Measurements from ENCODE around the gene CNN2.

Gene CNN2

DNA sequence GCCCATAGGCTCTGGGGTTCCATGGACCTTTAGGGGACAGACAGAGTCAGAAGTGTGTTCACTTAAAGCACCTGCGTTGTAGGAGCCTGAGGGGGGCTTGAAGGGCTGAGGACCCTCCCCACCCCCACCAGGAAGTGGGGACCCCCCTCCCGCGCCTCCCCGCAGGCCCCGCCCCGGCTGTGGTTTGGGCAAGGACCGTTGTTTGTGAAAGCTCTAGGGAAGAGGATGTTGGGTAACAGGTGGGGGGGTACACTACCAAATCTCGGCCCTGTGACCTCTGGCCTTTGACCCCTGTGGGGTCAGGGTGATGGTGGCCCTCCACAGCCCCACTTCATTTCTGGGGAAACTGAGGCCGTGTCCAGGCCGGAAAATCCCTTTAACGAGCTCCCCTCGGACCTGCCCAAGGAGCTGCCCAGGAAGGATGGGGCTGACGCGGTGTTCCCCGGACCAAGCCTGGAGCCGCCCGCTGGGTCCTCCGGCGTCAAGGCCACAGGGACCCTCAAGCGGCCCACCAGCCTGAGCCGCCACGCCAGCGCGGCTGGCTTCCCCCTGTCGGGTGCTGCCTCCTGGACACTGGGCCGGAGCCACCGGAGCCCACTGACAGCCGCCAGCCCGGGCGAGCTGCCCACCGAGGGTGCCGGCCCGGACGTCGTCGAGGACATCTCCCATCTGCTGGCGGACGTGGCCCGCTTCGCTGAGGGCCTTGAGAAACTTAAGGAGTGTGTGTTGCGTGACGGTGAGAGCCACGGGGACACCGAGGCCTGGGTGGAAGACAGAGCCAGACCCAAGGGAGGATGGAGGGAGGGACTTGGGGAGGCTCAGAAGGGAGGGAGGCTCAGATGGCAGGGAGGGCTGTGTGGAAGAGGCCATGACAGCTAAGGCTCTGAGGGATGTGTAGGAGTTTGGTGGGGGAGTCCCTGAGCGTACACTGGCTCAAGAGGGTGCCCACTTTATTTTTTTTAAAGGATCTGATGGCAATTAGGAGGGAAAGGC is 41.9 kb downstream of the CNN2 start:
- no peak for DNase-seq

DNA sequence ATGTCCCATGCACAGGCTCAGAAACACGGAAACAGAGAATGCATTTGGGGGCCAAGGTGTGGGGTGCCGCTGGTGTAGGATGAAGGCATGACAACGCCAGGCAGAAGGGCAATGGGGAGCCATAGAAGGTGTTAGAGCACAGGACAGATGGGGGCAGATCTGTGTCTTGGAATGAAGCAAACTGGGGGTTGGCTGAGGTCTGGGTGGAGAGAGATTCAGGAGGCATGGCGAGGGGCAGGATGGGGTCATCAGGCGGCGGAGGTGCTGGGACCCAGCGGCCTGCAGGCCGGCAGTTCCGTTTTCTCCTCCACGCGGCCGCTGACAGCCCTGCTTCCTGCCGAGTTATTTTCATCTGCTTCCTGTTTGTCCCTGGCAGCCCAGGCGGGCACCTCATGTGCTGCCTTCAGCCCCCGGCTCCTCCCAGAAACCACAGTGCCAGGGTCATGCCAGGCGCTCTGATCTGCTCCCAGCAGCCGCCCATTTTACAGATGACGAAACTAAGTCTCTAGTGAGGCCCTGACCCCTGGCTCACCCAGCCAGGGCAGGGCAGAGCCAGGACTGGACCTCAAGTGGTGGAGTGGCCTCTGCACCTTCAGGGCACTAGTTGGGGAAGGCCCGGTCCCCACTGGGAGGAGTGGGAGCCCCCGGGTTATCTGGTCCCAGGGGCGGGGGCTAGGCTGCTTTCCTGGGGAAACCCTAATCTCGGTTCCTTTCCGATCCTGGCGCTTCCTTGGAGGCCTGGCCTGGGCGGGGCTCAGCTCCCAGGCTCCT is 42.8 kb downstream of the CNN2 start:
- no peak for DNase-seq

DNA sequence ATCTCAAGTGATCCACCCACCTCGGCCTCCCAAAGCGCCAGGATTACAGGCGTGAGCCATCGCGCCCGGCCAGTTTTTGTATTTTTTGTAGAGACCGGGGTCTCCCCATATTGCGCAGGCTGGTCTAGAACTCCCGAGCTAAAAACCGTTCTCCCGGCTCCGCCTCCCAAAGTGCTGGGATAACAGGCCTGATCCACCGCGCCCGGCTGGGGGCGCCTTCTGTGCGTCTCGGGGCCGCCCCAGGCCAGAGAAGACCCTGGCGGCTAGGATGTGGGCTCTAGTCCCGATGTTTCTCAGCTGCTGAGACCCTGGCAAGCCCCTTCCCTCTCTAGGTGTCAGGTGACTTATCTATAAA is 44.1 kb downstream of the CNN2 start:
- DNase-seq = no peak

DNA sequence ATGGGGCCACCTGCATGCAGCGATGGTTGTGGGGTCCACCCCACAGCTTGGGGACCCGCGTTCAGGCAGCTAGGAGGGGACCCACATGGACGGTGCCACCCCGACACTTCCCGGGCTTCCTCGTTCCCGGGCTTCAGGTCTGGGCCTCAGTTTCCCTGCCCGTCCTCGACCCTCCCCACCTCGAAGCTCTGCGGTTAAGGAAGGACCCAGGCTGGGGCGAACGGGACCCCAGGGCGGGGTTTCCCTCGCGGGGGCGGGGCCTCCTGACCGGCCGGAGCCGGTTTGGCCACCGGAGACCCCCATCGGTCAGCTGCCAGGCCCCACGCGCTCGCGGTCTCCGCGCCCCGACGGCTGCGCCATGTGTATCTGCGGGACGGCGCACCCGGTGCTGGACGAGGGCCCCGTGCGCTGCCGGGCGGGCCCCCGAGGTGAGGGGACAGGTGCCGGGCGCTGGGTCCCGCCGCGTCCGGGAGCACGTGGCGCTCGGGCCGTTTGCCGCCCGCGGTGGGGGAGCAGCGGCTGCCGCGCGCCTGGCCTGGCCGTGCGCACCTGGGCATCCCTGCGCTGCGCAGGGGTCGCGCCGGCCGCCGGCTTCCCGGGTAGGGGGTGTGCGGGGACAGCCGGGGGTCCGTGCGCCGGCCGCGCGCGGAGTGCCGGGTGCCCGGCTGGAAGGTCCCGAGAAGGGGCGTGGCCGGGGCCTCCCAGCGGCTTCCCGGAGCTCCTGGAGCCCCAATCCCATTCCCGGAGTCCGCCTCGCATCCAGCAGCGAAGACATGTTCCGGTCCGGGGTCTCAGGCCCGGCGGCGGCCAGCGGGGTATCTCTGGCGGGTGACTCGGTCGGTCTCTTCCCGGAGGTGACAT is 44.8 kb downstream of the CNN2 start:
- no peak for DNase-seq

DNA sequence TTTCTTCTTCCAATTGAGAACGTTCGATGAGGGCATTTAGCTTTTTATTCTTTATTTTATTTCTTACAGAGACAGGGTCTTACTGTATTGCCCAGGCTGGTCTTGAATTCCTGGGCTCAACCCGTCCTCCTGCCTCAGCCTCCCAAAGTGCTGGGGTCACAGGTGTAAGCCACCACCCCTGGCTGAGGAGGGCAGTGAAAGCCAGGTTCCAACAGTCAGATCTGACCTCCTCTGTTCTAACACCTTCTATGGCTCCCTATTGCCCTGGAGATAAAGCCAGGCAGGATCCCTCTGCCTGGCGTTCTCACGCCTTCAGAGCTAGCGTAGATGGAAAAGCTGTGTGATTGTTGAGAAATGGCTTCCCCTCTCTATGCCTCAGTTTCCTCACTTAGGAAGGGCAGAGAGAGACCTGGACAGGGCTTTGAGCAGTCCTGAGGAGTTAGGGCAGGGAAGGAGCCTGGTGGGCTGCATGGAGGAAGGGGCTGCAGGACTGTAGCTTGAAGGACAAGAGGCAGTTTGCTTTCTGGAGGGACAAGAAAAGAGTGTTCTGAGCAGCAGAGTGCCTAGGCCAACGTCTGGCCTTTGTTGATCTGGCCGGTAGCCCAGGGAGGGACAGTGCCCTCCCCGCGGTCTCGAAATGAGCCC is 46.1 kb downstream of the CNN2 start:
- no peak for DNase-seq

DNA sequence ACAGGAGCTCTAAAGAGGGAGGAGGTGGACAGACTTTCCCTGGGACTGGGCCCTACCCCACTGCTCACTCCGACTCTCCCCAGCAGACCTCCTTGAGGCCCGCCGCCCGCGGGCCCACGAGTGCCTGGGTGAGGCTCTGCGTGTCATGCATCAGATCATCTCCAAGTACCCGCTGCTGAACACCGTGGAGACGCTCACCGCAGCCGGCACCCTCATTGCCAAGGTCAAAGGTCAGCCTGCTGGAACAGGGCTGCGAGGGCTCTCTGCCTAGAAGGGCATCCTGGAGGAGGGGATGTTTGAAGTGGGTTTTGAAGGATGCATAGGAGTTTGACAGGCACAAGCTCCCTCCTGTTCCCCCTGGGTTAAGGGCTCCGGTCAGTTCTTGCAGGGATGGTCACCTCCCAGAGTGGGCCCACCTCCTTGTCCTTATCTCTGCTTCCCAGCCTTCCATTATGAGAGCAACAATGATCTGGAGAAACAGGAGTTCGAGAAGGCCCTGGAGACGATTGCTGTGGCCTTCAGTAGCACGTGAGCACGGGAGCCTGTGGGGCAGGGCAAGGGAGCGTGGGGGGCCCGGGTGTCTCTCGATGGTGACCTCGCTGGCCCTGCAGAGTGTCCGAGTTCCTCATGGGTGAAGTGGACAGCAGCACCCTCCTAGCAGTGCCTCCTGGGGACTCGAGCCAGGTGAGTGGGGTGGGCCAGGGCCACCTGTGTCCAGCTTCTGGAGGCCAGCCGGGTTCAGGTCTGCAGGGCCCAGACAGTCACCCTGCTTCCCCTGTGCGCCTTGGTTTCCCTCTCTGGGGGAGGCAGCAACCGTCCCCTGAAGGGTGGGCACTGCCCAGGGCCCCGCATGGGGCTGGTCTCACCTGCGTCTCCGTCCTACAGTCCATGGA is 46.9 kb downstream of the CNN2 start:
- DNase-seq = no peak

DNA sequence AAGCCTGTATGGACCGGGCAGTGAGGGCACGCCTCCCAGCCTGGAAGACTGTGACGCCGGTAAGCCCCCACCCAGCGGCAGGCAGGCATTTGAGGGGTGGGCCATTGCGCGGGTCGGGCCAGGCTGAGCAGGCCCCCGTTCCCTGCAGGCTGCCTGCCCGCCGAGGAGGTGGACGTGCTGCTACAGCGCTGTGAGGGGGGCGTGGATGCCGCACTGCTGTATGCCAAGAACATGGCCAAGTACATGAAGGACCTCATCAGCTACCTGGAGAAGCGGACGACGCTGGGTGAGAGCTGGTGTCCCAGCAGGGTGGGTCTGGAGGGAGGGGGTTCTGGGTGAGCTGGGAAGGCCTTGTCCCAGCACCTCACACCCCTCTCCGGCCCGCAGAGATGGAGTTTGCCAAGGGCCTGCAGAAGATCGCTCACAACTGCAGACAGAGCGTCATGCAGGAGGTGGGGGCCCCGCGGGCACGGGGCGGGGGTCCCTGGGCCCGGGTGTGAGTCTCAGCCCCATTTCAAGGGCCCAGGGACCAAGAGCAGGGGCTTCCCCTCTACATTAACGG is 47.6 kb downstream of the CNN2 start:
- no peak for DNase-seq

DNA sequence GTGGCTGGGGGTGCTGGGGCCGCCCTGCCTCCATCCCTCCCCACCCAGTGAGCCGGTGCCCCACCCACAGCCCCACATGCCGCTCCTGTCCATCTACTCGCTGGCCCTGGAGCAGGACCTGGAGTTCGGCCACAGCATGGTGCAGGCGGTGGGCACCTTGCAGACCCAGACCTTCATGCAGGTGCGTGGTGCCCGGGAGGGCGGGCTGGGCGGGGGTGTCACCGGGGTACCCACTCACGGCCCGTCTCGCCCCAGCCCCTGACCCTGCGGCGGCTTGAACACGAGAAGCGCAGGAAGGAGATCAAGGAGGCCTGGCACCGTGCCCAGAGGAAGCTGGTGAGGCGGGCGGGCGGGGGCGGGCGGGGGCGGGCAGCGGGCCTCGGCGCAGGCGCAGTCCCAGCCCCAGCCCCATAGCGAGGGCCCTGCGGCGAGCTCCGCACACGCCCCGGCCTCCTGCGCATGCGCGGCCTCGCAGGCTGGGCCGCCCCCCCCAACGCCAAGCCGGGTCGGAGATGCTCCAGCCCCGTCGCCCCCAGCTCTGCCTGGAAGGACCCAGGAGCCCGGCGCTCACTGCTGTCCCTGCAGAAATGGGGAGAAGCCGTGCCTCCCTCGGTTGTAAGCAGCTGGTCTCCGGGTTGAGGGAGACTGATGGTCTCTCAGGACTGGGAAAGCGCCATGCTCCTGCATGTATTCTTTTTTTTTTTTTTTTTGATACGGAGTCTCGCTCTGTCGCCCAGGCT is 48.3 kb downstream of the CNN2 start:
- DNase-seq = peak; percentile 39

DNA sequence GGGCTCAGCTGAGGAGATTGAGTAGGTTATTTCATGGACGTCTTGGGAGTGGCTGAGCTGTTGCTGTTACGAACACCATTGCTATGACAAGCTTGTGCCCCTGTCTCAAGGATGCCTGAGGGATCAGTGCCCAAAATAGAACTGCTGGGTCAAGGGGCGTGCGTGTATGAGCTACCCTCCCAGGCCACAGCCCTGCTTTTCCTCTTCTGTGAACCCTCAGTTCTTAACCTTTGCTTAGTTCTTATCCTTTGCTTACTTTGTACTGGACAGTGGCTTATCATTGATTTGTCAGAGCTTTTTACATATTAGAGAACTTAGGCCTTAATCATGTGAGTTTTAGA is 49.6 kb downstream of the CNN2 start:
- no peak for DNase-seq

DNA sequence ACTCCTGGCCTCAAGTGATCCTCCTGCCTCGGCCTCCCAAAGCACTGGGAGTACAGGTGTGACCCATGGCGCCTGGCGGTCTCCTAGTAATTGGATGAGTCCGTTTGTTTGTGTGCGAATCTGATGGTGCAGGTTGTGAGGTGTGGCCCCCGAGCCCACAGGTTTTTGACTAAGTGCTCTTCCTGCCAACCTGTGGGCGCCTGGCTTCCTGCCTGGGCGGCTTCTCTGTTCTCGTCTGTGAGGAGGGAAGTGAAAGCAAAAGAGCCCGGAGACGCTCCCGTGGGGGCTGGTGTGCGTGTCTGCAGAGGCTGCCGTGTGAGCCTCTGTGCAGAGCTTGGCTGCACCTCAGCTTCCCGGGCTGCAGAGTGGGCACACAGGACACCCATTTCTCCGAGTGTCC is 50.5 kb downstream of the CNN2 start:
- no peak for DNase-seq

DNA sequence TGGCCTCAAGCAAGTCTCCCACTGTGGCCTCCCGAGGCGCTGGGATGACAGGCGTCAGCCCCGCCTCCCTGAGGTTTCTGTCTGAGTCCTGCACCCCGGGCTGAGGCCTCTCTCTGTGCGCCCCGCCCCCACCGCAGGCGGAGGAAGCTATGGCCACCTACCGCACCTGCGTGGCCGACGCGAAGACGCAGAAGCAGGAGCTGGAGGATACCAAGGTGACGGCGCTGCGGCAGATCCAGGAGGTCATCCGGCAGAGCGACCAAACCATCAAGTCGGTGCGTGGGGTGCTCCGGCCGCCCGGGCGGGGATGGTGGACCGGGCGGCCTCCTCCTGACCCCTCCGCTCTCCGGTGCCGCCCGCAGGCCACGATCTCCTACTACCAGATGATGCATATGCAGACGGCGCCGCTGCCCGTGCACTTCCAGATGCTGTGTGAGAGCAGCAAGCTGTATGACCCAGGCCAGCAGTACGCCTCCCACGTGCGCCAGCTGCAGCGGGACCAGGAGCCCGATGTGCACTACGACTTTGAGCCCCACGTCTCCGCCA is 53.2 kb downstream of the CNN2 start:
- no peak for DNase-seq

DNA sequence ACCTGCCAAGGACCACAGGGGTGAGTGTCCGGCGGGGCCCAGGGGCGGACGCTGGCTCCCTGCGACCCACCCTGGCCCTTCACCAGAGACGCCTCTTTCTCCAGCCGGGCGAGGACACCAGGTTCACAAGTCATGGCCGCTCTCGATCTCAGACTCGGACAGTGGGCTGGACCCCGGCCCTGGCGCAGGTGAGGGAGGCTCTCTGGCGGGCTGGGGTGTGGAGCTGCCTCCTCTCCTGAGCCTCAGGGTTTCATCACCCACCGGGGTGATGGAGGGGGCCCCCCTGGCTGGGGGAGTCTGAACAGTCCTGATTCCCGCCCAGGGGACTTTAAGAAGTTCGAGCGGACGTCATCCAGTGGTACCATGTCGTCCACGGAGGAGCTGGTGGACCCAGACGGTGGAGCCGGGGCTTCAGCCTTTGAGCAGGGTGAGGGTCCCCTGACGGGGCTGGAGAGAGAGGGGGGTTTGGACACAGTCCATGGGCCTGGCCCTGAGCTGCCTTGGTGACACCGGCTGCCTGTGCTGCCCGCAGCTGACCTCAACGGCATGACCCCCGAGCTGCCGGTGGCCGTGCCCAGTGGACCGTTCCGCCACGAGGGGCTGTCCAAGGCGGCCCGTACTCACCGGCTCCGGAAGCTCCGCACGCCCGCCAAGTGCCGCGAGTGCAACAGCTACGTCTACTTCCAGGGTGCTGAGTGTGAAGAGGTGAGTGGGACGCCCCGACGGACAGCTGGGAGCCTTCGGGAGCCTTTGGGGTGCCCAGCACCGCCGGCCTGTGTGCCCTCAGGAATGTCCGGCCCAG is 54.2 kb downstream of the CNN2 start:
- no peak for DNase-seq

DNA sequence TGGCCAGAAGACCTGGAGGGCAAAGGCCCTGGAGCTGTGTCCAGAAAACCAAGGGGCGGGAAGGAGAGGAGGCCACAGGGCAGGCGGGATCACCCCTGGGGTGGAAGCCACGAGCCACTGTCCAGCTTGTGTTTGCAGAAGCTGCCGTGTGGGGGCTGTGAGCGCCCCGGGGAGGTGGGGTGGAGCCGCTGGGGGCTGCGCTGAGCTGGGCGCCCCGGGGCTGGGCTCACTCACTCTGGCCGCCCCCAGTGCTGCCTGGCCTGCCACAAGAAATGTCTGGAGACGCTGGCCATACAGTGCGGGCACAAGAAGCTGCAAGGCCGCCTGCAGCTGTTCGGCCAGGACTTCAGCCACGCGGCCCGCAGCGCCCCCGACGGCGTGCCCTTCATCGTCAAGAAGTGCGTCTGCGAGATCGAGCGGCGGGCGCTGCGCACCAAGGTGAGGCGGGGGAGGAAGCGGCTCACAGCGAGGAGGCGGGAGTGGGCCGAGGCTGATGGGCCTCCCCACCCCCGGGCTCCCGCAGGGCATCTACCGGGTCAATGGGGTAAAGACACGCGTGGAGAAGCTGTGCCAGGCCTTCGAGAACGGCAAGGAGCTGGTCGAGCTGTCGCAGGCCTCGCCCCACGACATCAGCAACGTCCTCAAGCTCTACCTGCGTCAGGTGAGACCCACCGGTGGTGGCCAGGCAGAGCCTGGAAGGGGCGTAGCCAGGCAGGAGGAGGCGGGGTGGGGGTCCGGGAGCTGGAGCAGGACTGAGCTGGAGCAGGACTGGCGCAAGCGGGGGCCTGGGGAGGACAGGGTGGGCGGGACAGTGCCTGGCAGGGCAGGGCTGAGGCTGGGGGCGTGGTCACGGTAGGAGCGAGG is 55.1 kb downstream of the CNN2 start:
- no peak for DNase-seq

DNA sequence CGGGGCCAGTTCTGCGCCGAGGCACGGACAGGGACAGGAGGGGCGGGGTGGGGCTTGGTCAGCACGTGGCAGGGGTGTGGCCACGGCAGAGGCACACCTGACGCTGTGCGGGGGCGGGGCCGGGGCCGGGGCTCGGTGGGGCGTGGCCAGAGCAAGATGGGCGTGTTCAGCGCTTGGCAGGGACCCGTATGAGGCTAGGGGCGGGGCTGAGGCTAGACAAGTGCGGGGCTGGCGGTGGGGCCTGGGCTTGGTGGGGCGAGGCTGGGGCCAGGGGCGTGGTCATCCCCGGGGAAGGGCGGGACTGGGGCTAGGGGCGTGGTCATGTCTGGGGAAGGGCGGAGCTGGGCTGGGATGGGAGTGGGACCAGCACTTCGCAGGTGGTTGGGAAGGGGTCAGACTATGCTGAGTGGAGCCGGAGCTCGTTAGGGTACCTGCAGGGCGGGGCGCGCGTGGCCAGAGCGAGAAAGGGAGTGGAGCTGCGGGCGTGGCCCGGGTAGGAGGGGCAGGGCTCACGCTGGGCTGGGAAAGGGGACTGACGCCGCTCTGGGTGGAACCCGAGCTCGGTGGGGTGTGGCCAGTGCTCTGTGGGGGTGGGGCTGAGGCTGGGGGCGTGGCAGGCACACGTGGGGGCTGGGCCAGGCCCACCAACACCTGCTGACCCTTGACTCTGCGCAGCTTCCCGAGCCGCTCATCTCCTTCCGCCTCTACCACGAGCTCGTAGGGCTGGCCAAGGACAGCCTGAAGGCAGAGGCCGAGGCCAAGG is 55.9 kb downstream of the CNN2 start:
- DNase-seq = peak; percentile 45

DNA sequence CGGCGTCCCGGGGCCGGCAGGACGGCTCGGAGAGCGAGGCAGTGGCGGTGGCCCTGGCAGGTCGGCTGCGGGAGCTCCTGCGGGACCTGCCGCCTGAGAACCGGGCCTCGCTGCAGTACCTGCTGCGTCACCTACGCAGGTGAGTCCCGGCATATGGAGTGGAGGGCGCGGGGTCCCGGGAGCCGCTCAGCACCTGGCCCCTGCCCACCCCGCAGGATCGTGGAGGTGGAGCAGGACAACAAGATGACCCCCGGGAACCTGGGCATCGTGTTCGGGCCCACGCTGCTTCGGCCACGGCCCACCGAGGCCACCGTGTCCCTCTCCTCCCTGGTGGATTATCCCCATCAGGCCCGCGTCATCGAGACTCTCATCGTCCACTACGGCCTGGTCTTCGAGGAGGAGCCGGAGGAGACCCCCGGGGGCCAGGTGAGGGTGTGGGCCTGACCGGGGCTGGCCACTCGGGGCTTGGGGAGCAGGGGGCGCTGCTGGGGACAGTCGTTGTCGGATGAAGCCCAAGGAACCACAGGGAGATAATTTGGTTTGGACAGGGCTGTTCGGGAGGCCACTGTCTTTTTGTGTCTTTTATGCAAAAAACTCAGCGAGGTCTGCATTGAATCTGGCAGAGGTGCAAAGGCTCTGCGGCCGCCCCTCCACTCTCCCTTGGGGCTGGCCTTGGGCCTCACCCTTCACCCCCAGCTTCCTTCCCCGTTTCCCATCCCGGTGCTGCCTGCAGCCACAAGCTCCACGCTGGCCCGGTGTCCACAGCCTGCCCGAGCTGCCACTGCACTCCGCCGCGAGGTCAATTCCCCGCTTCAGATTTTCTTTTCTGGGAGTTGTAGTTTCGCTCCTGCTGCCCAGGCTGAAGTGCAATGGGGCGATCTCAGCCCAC is 56.8 kb downstream of the CNN2 start:
- DNase-seq = no peak

Measured in SHP77 treated with DMSO at 0.1 percent for 48 hours (cell line).